HFFc6 (cell line): ENCODE results near the gene RPL18. TPM values are rescaled to one million over a fixed set of nuclear protein-coding genes. Genes with fewer than 3 reads are reported as not detected.

Experiments used
- DNase-seq: peaks from one replicate; pipeline ENCODE4 v3.0.0-alpha.2; 2018
- H3K27ac Mint-ChIP-seq: 2 replicates; pipeline ENCODE4 v1.8.0; 2020; ENCODE audit warnings: mild to moderate bottlenecking, mixed read lengths
- H3K27me3 Mint-ChIP-seq: 2 replicates; pipeline ENCODE4 v1.8.0; 2021; ENCODE audit warnings: mild to moderate bottlenecking, moderate library complexity, mixed read lengths; ENCODE audit not compliant: insufficient read depth
- H3K36me3 Mint-ChIP-seq: 2 replicates; pipeline ENCODE4 v1.8.0; 2021; ENCODE audit warnings: low read depth, mixed read lengths
- H3K4me1 Mint-ChIP-seq: 2 replicates; pipeline ENCODE4 v1.8.0; 2020; ENCODE audit warnings: low read depth, mixed read lengths
- H3K4me3 Mint-ChIP-seq: 2 replicates; pipeline ENCODE4 v1.8.0; 2020; ENCODE audit warnings: mild to moderate bottlenecking, moderate library complexity, mixed read lengths
- H3K9me3 Mint-ChIP-seq: 2 replicates; pipeline ENCODE4 v1.8.0; 2020; ENCODE audit warnings: mild to moderate bottlenecking, mixed read lengths
- CTCF ChIP-seq: fragments of 200-600 bp; sonication (generic); IDR thresholded peaks from 2 replicates; pipeline ENCODE4 v1.5.0; 2021; ENCODE audit warnings: antibody characterized with exemption, mild to moderate bottlenecking
- total RNA-seq, 6 experiments: library from RNA; stranded (reverse); fragmentation: NEBNext Ultra II Directional; extraction: Animal tissue kit (Norgen Biotek cat#: 25700); gene quantifications; 2 replicates in 1 of 6; 3 replicates in 5 of 6; pipeline ENCODE4 v1.2.3, GENCODE V29; 2021

RPL18 gene
- total RNA-seq, 6 experiments from 2014 or later = 1,359 to 1,448 (median 1,407) TPM

- no peak for DNase-seq
- Mint-ChIP-seq H3K4me3 (no peak overlapping the region), H3K36me3 (no peaks in the 10 kb centered on the region), H3K27me3 (peaks cover 2% of the 10 kb centered on the region), H3K27ac (no peak overlapping the region), H3K9me3 (no peaks in the 10 kb centered on the region), H3K4me1 (no peaks in the 10 kb centered on the region)
- TF ChIP-seq CTCF = no peak
Measured at GRCh38 chr19:48598996-48599700, 19.8 kb downstream of the RPL18 start.

GRCh38 chr19:48596679-48597465 is 22.1 kb downstream of the RPL18 start:
- TF ChIP-seq CTCF = no peak
- H3K4me3 Mint-ChIP-seq = no peak overlapping the region
- no peaks in the 10 kb centered on the region for H3K4me1 Mint-ChIP-seq
- DNase-seq = no peak
- H3K27me3 Mint-ChIP-seq = peaks cover 2% of the 10 kb centered on the region
- no peaks in the 10 kb centered on the region for H3K9me3 Mint-ChIP-seq
- H3K27ac Mint-ChIP-seq = no peak overlapping the region
- H3K36me3 Mint-ChIP-seq = no peaks in the 10 kb centered on the region

GRCh38 chr19:48596237-48596636 is 22.7 kb downstream of the RPL18 start:
- no peak overlapping the region for H3K4me3 Mint-ChIP-seq
- no peaks in the 10 kb centered on the region for H3K4me1 Mint-ChIP-seq
- H3K27ac Mint-ChIP-seq = no peak overlapping the region
- no peaks in the 10 kb centered on the region for H3K9me3 Mint-ChIP-seq
- DNase-seq = no peak
- no peak for TF ChIP-seq CTCF
- peaks cover 2% of the 10 kb centered on the region for H3K27me3 Mint-ChIP-seq
- no peaks in the 10 kb centered on the region for H3K36me3 Mint-ChIP-seq

GRCh38 chr19:48595833-48596232 is 23.1 kb downstream of the RPL18 start:
- H3K4me1 Mint-ChIP-seq = no peaks in the 10 kb centered on the region
- H3K27me3 Mint-ChIP-seq = peaks cover 2% of the 10 kb centered on the region
- DNase-seq = no peak
- TF ChIP-seq CTCF = no peak
- H3K9me3 Mint-ChIP-seq = no peaks in the 10 kb centered on the region
- H3K4me3 Mint-ChIP-seq = no peak overlapping the region
- H3K27ac Mint-ChIP-seq = no peak overlapping the region
- no peaks in the 10 kb centered on the region for H3K36me3 Mint-ChIP-seq

- H3K4me1 Mint-ChIP-seq = no peaks in the 10 kb centered on the region
- no peak overlapping the region for H3K27ac Mint-ChIP-seq
- no peak for DNase-seq
- peaks cover 2% of the 10 kb centered on the region for H3K27me3 Mint-ChIP-seq
- H3K36me3 Mint-ChIP-seq = no peaks in the 10 kb centered on the region
- no peak overlapping the region for H3K4me3 Mint-ChIP-seq
- TF ChIP-seq CTCF = no peak
- H3K9me3 Mint-ChIP-seq = no peaks in the 10 kb centered on the region
Measured at GRCh38 chr19:48595171-48595570, 23.8 kb downstream of the RPL18 start.
